Daoy (cell line): ENCODE measurements around the gene IFT25. TPM values are rescaled to one million over a fixed set of nuclear protein-coding genes. Genes with fewer than 3 reads are reported as not detected.

ENCODE experiments used
- DNase-seq: peaks from one replicate; pipeline ENCODE4 v3.0.0-alpha.2; 2015; ENCODE audit warnings: low read depth
- total RNA-seq: library from RNA; depleted of rRNA; stranded (reverse); fragments of >200 nt; shearing (Covaris generic); gene quantifications from 2 replicates; pipeline ENCODE4 v1.2.3, GENCODE V29; 2014

IFT25 gene
- total RNA-seq, 1 experiment from 2014 or later, result 57.0 TPM

DNA sequence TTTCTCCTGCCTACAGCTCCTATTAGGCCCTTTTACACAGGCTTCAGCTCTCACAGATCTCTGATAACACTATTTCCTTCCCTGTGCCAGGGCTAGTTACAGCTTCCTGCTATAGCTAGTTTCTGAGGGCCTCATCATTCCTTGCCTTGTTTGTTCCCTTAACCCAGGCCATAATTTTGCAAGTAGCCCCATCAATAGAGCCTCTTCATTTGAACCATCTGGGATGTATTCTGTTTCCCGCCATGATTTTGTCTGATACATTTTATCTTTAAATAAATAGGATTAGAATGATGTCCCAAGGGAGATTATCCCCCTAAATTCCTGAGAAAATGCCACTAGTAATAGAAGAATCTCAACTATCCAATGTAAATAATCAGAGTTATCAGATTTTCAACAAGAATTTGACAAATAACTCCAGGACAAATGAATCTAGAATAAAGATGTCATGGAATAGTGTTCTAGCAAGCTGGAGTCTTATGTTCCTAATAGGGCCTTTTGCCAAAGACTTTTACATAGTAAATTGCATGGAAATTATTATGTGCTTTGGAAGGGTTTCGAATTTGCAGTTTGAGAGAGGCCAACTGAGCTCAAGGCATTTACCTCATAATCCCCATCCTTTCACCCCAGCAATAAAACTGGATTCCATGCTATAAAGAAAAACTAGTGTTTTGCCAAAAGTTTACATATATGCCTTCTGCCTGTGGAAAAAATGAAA is 16.1 kb downstream of the IFT25 start:
- no peak for DNase-seq

DNA sequence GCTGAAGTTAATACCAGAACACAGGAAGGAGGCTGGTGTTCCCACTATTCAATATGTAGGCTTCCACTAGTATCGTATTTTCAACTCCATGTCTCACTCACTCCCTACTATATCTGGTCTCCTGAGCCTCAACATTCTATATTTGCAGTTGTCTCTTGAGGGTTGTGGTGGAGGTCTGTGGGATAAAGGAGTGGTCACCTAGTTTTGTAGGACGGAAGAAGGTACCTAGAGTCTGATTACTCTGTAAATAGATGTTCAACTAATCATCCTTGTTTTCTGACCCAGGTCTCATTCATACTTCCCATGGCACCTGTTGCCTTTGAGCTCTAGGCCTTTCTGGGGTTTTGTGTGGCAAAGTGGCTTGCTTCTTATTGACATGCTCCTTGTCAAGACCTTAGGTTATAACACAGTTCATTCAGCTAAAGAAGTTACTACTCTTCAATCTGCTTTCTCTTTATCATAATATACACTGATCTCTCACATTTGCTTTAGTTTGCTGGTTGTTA is 18.1 kb downstream of the IFT25 start:
- no peak for DNase-seq

DNA sequence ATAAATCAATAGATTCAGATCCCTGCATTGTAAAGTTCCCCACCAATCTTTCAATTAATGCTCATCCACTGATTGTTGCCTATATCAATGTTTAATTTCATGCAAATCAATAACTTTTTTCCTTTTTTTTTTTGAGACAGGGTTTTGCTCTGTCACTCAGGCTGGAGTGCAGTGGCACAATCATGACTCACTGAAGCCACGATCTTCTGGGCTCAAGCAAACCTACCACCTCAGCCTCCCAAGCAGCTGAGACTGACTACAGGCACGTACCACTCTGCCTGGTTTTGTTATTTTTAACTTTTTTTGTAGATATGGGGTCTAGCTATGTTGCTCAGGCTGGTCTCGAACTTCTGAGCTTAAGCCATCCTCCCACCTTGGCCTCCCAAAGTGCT is 25.8 kb downstream of the IFT25 start:
- DNase-seq, result no peak

DNA sequence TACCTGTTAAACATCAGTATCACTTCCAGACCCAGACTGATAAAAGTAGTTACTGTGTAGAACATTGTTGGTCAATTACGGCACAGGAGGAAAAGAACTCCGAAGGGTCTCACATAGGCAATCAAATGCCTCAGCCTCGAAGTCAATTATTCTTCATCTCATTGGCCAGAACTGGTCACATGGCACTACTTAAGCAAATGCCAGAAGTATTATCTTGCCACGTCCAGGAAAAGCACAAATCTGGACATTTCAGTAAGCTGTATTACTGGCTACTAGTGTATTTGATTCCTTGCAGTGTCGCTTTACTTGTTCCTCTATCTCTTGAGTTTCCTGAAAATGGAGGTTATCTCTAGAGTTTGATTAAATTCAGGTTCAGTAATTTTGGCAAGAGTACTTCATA is 27.2 kb downstream of the IFT25 start:
- DNase-seq, result no peak

DNA sequence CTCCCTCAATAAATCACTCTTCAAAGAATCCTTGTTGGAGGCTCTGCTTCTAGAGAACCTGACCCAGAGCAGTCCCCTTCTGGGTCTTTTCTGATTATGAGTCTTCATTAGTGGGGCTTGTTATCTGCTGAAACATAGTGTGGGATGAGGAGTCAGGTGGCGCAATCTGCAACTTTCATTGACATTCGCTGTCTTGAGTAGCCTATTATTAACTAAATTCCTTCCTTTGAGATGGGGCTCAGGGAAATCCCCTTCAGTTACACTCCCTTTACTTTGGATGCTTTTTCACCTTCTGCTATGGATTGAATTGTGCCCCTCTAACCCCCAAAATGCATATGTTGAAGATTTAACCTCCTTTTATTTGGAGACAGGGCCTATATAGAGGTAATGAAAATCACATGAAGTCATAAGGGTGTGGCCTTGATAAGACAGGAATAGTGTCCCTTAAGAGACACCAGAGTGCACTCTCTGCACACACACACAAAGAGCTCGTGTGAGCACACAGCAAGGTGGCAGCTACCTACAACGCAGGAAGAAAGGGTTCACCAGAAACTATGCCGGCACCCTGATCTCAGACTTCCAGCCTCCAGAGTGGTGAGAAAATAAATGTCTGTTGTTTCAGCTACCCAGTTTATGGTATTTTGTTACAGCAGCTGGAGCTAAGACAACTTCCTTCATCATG is 32.0 kb downstream of the IFT25 start:
- no peak for DNase-seq

DNA sequence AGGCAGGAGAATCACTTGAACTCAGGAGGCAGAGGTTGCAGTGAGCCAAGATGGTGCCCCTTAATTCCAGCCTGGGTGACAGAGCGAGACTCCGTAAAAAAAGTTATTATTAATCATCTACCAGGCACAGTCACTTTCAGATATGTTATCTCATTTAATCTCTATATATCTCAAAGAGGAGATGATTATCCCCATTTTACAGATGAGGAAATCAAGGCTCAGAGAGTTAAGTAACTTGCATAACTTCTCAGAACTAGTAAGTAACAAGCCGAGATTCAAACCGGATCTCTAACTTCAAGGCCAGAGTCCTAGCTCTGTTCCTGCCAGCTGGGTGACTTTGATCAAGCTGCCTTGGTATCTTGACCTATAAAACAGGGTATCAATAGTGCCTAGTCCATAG is 34.1 kb downstream of the IFT25 start:
- DNase-seq, result no peak

DNA sequence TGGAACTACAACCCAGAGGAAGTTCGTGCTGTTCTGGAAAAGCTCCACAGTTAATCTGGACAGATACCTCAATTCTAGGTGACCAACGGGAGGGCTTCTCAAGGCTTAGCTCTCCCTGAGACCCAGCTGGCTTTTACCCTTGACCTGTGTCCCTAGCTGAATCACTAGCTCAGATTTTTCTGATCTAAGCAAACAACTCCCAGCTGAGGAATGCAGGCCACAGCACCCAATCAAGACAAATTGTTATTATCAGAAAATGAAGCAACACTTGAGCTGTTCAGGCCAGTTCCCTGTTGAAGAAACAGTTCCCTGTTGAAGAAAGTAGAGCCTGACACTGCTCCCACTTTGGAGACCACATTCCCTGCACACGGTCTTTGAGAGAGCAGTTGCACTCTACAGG is 35.6 kb downstream of the IFT25 start:
- DNase-seq, result no peak

DNA sequence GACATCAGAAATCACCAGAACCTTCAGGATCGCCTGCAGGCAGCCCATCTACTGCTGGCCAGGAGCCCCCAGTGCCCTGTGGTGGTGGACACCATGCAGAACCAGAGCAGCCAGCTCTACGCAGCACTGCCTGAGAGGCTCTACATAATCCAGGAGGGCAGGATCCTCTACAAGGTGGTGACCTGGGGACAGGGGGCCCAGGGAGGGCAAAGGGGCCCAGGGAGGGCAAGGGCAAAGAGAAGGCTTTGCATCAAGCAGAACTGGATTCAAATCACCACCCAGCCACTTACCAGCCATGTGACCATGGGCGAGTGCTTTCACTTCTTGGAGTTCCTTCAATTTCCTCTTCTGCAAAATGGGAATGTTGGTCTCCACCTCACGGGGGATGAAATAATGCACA is 39.4 kb downstream of the IFT25 start:
- DNase-seq, result no peak

DNA sequence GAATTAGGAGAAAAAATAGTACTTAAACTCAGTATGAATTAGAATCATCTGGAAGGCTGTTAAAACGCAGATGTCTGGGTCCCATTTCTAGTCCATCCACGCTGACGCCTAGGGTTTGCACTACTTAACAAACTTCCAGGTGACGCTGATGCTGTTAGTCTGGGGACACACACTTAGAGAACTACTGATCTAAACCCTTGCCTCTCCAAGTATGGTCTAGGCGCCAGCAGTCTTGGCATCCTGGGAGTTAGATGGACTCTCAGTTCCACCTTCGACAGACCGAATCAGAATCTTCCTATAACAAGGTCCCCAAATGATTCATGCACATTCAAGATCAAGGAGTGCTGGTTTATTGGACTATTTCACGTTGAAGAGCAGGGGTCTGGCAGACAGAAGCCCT is 40.0 kb downstream of the IFT25 start:
- DNase-seq, result no peak

DNA sequence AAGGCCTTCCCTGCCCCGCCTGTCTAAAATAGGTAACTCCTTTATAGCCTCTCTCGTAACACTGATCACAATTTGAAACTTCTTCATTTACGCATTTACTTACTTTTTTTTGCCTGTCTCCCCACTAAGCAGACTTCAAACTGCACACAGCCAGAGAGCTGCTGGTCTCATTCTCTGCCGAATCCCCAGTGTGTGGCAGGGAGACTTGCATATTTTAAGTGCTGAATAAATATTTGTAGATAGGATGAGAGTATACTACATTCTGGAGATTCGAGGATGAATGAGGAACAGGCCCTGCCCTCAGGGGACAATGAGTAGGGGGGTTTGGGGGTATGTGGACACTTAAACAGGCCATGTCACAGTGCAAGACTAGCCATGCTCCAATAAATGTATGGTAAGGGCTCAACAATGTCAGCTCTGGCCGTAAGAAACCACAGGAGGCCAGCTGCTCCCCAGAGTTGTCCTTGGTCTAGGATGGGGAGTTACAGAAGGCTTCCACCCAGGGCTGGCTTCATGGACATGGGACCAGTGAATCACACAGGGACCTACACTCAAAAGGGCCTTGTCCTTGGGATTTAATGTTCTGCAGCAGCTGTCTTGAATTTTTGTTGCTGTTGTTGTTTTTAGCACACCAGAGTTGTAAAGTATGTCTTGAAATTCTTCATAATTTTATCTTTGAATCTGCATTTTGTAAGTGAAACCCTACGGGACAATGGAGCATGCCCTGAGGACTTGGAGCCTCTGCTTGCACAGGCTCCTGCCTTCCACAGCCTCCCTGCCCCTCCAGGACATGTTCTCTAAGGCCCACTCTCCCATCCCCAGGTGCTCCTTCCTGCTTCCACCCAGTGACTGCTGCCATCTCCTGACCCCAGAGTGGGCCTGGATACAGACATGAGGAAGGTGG is 43.0 kb downstream of the IFT25 start:
- no peak for DNase-seq

DNA sequence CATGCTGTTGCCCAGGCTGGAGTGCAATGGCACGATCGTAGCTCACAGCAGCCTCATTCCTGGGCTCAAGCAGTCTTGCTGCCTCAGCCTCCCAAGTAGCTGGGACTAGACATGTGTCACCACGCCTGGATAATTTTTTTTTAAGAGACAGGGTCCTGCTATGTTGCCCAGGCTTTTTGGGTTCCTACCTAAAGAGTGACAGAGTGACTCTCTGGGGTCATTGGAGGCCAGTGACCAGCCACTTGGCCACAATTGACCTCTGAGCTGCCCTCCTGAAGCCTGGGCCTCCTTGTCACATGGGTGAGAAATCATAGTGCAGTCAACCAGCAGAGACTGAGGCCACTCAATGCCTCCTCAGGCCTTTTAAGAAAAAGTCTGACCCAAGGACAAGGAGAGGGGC is 45.8 kb downstream of the IFT25 start:
- no peak for DNase-seq

DNA sequence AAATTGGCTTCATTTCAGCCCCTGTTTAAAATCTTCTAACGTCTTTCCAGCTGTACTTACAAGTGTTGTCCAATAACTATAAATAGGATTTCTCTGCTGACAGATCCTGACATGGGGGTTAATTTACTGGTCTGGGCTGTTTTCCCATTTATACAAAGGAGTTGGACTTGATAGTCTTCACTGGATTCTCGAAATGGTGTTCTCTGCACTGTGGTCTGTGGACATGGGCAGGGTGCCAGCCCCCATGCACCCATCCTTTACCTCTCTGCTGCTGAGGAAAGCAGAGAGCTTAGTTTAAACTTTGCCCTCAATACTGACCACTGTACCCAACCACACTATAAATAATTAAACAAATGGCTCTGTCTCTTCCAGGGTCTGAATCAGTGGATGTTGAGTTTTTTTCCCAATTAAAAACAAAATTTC is 46.3 kb downstream of the IFT25 start:
- DNase-seq, result peak; percentile 39

DNA sequence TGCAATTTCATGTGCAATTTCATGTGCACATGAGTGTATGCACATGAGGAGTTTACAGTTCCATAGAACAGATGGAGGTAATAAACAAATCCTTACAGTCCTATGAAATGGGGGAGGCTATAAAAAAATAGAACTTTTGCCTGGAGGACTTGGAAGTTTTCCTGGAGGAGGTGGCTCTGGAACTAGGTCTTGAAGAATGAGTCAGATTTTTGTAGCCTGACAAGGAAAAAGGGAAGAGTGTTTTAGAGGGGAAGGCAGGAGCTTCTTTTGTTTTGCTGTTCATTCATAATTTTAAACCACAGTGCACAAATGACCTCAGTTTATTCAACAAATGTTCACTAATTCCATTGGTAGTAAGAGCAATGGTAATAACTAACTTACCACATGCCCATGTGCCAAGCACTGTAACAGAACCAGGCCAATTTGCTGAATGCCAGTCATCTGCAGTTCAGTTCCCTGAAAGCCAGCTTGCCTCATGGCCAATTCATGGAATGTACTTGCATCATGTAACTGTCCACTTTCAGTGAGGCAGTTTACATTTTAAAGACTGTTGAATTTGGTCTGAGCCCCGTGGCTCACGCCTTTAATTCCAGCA is 48.8 kb downstream of the IFT25 start:
- peak; percentile 24 for DNase-seq

DNA sequence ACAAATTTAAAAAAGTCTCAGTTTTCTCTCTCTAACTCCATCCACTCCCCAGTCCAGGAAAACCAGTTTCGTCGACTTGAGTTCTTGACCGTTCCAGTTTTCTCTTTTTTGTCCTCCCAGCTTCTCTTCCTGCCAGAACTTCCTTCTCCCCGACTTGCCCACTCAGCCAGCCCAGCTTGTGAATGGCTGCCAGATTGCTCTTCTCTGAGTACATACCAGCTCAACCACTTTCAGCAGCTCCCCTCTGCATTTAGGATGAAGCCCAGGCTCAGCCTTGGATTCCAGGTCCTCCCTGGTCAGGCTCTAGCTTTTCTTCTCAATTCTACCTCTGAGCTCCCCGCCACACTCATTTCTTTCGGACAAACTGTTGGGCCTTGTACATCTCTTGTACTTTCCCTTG is 50.1 kb downstream of the IFT25 start:
- DNase-seq, result no peak

DNA sequence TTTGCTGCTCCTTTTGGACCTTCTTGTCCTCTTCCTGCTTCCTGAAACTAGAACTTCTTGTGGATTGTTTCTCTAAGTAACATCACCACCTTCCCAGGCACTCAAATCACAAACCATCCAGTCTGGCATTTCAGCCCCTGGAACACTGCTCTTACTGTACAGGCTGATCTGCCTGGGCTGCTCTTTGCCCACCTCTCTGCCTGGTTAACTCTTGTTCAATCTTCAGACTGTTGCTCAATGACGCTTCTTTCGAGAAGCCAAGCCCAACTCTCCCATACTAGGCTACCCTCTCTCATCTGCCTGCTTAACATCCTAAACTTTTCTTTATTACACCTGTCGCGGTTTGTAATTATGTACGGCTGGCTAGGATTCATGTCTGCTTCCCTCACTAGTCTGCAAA is 50.9 kb downstream of the IFT25 start:
- DNase-seq, result no peak

DNA sequence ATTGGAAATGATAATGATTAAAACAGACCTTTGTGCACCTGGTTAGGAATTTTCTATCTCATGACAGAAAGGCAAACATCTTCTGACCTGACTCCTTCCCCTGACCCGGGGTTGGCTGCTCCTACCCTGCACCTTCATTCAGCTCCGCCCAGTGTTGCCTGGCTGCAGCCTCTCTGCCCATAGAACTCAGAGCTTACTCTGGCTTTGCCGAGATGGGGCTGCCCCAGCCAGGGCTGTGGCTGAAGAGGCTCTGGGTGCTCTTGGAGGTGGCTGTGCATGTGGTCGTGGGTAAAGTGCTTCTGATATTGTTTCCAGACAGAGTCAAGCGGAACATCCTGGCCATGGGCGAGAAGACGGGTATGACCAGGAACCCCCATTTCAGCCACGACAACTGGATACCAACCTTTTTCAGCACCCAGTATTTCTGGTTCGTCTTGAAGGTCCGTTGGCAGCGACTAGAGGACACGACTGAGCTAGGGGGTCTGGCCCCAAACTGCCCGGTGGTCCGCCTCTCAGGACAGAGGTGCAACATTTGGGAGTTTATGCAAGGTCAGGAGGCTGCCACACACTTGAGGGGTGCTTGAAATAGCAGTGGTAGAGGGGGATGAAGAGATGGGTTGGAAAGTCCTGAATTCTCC is 51.4 kb downstream of the IFT25 start, which contains the start of gene DIO1:
Gene DIO1, plus strand, starts transcription at position 189 of the 638 bp plus-strand sequence. Its CDS starts 24 bp downstream, at position 213.
- DNase-seq, result no peak

DNA sequence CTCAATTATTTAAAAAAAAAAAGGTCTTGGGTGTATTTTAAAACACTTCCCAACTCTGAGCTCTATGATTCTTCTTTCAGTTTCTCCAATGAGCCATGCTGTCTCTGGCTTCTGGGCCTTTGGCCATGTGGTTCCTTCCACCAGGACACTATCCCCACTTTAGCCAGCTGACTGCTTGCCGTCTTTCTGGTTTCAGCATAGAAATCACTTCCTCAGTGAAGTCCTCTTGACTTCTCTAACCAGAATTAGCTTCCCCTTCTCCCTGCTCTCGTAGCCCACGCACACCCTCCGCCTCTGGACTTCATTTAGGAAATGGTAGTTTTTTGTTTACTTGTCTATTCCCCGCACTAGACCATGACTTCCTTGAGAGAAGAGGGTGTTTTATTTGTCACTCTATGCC is 52.6 kb downstream of the IFT25 start:
- DNase-seq, result no peak

DNA sequence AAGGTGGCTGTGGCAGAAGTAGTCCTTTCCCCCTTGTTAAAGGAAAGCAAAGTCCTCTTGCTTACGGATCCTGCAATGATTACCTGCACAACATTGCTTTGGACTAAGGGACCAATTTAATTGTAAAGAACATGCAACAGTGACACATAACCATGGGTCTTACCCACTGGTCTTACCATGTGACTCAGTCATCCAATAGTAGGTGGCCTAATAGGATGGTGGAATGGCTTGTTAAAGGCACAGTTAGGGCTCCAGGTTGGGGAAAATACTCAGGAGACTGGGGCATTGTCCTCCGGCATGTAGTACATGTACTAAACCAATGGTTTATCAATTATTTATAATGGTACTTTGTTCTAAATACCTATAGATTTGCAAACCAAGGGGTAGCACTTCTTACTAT is 53.8 kb downstream of the IFT25 start:
- no peak for DNase-seq

DNA sequence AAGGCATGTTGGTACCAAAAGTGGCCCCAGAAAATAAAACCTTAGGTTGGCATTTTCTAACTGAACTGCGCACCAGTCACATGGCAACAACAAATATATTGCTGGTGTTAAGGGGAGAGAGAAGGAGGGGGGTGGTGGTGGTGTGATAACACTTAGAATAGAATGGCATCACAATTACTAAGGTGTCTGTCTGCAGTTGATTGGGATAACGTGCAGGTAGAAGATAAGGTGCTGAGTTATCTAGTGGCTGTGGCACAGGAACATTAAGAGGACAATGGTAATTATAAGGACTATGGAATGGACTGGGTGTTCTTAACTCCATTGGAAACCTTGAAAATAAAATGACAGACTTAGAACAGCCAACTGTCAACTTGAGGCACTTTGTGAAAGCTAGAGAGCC is 54.5 kb downstream of the IFT25 start:
- DNase-seq, result no peak

DNA sequence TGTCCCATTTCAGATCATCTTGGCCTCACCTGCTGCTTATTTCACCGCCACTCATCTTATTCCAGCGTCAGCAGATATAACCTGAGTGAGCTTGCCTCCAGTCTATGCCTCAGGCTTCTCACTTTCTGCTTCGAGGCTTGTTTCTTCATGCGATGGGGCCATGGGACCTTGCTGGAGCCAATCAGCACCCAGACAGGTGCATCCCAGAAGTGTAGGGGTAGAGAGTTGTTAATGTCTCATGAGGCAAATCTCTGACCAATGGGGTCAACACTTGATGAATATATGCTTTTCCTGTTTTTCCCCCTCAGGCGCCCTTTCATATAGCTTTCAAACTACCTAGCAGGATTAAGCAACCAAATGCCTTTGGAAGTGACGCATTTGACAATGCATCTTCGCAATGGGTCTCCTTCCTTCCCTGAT is 55.0 kb downstream of the IFT25 start:
- no peak for DNase-seq
